K562 (cell line): ENCODE results near the gene CHAF1A. TPM values are rescaled to one million over a fixed set of nuclear protein-coding genes. Genes with fewer than 3 reads are reported as not detected.
A peak's percentile ranks its signal among the peaks of the same experiment; 100 is the strongest.

Source experiments
- CGGBP1 ChIP-seq: fragments of 250-450 bp; sonication (Bioruptor Pico); IDR thresholded peaks from 2 replicates; pipeline ENCODE4 v1.9.0; 2021; ENCODE audit warnings: mild to moderate bottlenecking
- FOS ChIP-seq: IDR thresholded peaks from 3 replicates; pipeline ENCODE4 v1.6.1; 2011; ENCODE audit not compliant: insufficient read length; ENCODE audit errors: extremely low read depth
- HNRNPH1 ChIP-seq: fragments of 200-400 bp; formaldehyde crosslinking; optimal IDR thresholded peaks from 2 replicates; pipeline ENCODE3; 2017; ENCODE audit warnings: low read depth, mild to moderate bottlenecking, low read length, moderate library complexity
- KAT2B ChIP-seq: IDR thresholded peaks from one replicate; pipeline ENCODE4 v1.6.1; 2012; ENCODE audit warnings: low read depth, mild to moderate bottlenecking, control low read depth, inconsistent platforms, low read length, moderate library complexity
- KLF13 ChIP-seq: fragments of 450-650 bp; IDR thresholded peaks from 2 replicates; pipeline ENCODE4 v1.6.1; 2016; ENCODE audit warnings: missing genetic modification characterization, low read depth, mild to moderate bottlenecking, missing compliant biosample characterization, moderate library complexity, borderline replicate concordance
- MEF2D ChIP-seq: conservative IDR thresholded peaks from 2 replicates; pipeline ENCODE4 v1.6.1; 2016; ENCODE audit warnings: low read depth, missing genetic modification characterization, missing compliant biosample characterization
- MXI1 ChIP-seq: IDR thresholded peaks from 2 replicates; pipeline ENCODE4 v1.6.1; 2011; ENCODE audit warnings: low read depth, mild to moderate bottlenecking, improper control_type of control experiment, low read length
- SMARCA5 ChIP-seq: fragments of 450-650 bp; IDR thresholded peaks from 2 replicates; pipeline ENCODE4 v1.6.1; 2016
- TAL1 ChIP-seq: fragments of 450-650 bp; IDR thresholded peaks from 2 replicates; pipeline ENCODE4 v1.6.1; 2016; ENCODE audit warnings: mild to moderate bottlenecking
- TCFL5 ChIP-seq: fragments of 250-450 bp; sonication (Bioruptor Pico); conservative IDR thresholded peaks from 2 replicates; pipeline ENCODE4 v1.6.1; 2021; ENCODE audit warnings: mild to moderate bottlenecking, moderate library complexity, matching md5 sums
- ZNF224 ChIP-seq: sonication (generic); formaldehyde crosslinking; IDR thresholded peaks from 2 replicates; pipeline ENCODE4 v1.8.0; 2022; ENCODE audit warnings: mild to moderate bottlenecking, missing genetic modification reagents
- ZNF232 ChIP-seq: sonication (generic); formaldehyde crosslinking; IDR thresholded peaks from 2 replicates; pipeline ENCODE4 v1.8.0; 2022; ENCODE audit warnings: mild to moderate bottlenecking, missing genetic modification reagents
- ZNF740 ChIP-seq, 3 experiments: fragments of 200-800 bp in 1 of 3; sonication (Bioruptor generic) in 1 of 3; sonication (generic) in 1 of 3; formaldehyde crosslinking in 1 of 3; IDR thresholded peaks; 2 replicates each; pipeline versions ENCODE4 v1.6.1 to v1.8.0; 2016 to 2022; ENCODE audit warnings: mild to moderate bottlenecking in 2 of 3, missing compliant biosample characterization in 2 of 3, missing genetic modification characterization in 2 of 3, missing genetic modification reagents in 1 of 3
- polyA plus RNA-seq, 8 experiments: library from polyadenylated mRNA; depleted of rRNA in 4 of 8; stranded (reverse) in 5 of 8; unstranded in 3 of 8; fragments of >200 nt; fragmentation: Nextera tagmentation in 2 of 8; fragmentation: Illumina TruSeq in 1 of 8; extraction: Ambion mirVana in 2 of 8; extraction: Trizol in 1 of 8; gene quantifications; 2 replicates each; pipeline versions ENCODE4 v1.2.1 to v1.2.3, GENCODE V29; 2011 to 2014; ENCODE audit warnings: inconsistent platforms in 1 of 8, missing spikeins in 1 of 8
- total RNA-seq, 7 experiments: library from RNA; depleted of rRNA in 6 of 7; stranded (reverse); fragments of >200 nt in 6 of 7; fragmentation: Illumina TruSeq in 2 of 7; extraction: Trizol in 2 of 7; gene quantifications; 2 replicates each; pipeline versions ENCODE4 v1.2.1 to v1.2.3, GENCODE V29; 2011 to 2021; ENCODE audit warnings: low replicate concordance in 1 of 7
- TF ChIP-seq, protein P1 (sequence below), 2 experiments: fragments of 450-650 bp in 1 of 2; IDR thresholded peaks; 2 replicates each; pipeline ENCODE4 v1.6.1; 2011 to 2017; ENCODE audit warnings: low read depth in 2 of 2, antibody characterized with exemption in 1 of 2, borderline replicate concordance in 1 of 2, low read length in 1 of 2, mild to moderate bottlenecking in 1 of 2, mixed read lengths in 1 of 2; ENCODE audit not compliant: control insufficient read depth in 1 of 2
- TF ChIP-seq, protein P2 (sequence below): sonication (generic); formaldehyde crosslinking; IDR thresholded peaks from 2 replicates; pipeline ENCODE4 v1.8.0; 2023; ENCODE audit warnings: mild to moderate bottlenecking, missing genetic modification reagents
- TF ChIP-seq, protein P3 (sequence below): fragments of 250-450 bp; sonication (Bioruptor Pico); IDR thresholded peaks from 2 replicates; pipeline ENCODE4 v1.5.0; 2020; ENCODE audit warnings: mild to moderate bottlenecking

CHAF1A gene
- total and polyA plus RNA-seq, 9 of the 15 experiments (the other 6 are each of a cell fraction or from before 2014, with no cell fraction given) = 1.6 to 86.9 (median 45.2) TPM

DNA sequence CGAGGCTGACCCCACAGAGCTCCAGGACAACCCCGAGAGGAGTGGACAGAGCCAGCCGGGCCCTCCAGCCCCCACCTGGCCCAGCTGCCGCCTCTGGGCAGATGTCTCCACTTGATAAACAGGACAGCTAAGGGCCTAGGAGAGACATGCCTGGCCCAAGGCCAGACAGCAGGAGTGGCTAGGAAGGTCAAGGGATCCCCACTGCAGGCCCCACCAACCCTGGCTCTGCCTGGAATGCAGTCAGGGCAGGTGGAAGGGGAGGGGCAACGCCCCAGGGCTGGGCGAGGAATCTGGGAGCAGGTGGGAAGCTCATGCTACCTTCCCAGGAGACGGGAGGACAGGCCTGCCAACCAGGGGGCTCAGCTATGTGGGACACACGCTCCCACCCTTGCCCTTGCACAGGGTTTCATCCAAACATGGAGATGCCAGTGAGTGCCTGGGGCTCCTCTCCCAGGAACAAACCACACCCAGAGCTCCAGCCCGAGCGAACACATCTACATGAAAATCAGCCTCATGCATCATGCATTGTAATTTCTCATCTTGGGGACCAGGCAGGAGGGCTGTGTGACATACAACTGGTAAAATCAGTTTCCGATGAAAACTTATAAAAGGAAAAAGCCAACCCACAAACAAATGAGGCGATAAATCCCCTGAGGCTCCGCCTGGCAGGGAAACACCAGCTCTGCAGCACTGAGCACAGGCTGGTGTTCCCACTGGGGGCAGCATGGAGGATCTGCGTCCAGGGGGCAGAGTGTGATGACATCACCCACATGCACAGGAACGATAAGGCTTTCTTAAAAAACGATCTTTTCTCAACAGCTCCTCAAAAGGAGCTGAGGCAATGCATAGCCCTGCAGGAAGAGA lies 27.0 kb upstream of the CHAF1A start (continued):
- TF ChIP-seq, protein P1, sequence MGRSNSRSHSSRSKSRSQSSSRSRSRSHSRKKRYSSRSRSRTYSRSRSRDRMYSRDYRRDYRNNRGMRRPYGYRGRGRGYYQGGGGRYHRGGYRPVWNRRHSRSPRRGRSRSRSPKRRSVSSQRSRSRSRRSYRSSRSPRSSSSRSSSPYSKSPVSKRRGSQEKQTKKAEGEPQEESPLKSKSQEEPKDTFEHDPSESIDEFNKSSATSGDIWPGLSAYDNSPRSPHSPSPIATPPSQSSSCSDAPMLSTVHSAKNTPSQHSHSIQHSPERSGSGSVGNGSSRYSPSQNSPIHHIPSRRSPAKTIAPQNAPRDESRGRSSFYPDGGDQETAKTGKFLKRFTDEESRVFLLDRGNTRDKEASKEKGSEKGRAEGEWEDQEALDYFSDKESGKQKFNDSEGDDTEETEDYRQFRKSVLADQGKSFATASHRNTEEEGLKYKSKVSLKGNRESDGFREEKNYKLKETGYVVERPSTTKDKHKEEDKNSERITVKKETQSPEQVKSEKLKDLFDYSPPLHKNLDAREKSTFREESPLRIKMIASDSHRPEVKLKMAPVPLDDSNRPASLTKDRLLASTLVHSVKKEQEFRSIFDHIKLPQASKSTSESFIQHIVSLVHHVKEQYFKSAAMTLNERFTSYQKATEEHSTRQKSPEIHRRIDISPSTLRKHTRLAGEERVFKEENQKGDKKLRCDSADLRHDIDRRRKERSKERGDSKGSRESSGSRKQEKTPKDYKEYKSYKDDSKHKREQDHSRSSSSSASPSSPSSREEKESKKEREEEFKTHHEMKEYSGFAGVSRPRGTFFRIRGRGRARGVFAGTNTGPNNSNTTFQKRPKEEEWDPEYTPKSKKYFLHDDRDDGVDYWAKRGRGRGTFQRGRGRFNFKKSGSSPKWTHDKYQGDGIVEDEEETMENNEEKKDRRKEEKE (IDR thresholded peaks at IDR 0.05; ENCODE audit: borderline replicate concordance in 1 of 2, control insufficient read depth in 1 of 2, low read depth in 2 of 2, low read length in 1 of 2) = peak in 1 of 2 experiments; percentile 80; a peak in 1 of 4 replicates
- TF ChIP-seq ZNF224 (CRISPR knock-in tag) (no peak), CGGBP1 (CRISPR knock-in tag) (no peak), KAT2B (no peak), ZNF740 (CRISPR knock-in tag; IDR thresholded peaks at IDR 0.05) (no peak), ZNF740 (tag; IDR thresholded peaks at IDR 0.05) (no peak), MXI1 (0 out of 2 replicates have a peak, but pooled peaks have one; percentile 22), TAL1 (peak; percentile 89), SMARCA5 (peak; percentile 57), KLF13 (tag) (no peak), ZNF232 (CRISPR knock-in tag) (no peak), MEF2D (tag) (no peak), FOS (no peak), TCFL5 (CRISPR knock-in tag) (no peak), HNRNPH1 (no peak)
- TF ChIP-seq, protein P2, sequence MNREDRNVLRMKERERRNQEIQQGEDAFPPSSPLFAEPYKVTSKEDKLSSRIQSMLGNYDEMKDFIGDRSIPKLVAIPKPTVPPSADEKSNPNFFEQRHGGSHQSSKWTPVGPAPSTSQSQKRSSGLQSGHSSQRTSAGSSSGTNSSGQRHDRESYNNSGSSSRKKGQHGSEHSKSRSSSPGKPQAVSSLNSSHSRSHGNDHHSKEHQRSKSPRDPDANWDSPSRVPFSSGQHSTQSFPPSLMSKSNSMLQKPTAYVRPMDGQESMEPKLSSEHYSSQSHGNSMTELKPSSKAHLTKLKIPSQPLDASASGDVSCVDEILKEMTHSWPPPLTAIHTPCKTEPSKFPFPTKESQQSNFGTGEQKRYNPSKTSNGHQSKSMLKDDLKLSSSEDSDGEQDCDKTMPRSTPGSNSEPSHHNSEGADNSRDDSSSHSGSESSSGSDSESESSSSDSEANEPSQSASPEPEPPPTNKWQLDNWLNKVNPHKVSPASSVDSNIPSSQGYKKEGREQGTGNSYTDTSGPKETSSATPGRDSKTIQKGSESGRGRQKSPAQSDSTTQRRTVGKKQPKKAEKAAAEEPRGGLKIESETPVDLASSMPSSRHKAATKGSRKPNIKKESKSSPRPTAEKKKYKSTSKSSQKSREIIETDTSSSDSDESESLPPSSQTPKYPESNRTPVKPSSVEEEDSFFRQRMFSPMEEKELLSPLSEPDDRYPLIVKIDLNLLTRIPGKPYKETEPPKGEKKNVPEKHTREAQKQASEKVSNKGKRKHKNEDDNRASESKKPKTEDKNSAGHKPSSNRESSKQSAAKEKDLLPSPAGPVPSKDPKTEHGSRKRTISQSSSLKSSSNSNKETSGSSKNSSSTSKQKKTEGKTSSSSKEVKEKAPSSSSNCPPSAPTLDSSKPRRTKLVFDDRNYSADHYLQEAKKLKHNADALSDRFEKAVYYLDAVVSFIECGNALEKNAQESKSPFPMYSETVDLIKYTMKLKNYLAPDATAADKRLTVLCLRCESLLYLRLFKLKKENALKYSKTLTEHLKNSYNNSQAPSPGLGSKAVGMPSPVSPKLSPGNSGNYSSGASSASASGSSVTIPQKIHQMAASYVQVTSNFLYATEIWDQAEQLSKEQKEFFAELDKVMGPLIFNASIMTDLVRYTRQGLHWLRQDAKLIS (CRISPR knock-in tag) = peak; percentile 21; the same call in 1 of the 2 replicates
- TF ChIP-seq, protein P3, sequence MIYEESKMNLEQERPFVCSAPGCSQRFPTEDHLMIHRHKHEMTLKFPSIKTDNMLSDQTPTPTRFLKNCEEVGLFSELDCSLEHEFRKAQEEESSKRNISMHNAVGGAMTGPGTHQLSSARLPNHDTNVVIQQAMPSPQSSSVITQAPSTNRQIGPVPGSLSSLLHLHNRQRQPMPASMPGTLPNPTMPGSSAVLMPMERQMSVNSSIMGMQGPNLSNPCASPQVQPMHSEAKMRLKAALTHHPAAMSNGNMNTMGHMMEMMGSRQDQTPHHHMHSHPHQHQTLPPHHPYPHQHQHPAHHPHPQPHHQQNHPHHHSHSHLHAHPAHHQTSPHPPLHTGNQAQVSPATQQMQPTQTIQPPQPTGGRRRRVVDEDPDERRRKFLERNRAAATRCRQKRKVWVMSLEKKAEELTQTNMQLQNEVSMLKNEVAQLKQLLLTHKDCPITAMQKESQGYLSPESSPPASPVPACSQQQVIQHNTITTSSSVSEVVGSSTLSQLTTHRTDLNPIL = no peak
